ENCODE measurements around the gene ACP3.
A peak's percentile ranks its signal among the peaks of the same experiment; 100 is the strongest.

The ACP3 gene

GRCh38 chr3:132315851-132316250 is 1.4 kb upstream of the ACP3 start:
- no peak for DNase-seq (ENCODE audit: low spot score)

- DNase-seq (ENCODE audit: low spot score) = no peak
These were observed 1.2 kb downstream of the ACP3 start for GRCh38 chr3:132318451-132318850.

GRCh38 chr3:132321304-132321703 is 4.1 kb downstream of the ACP3 start:
- no peak for DNase-seq (ENCODE audit: low spot score)

- DNase-seq (ENCODE audit: low spot score) = no peak
These were observed 7.9 kb downstream of the ACP3 start for GRCh38 chr3:132325103-132325606.

- no peak for DNase-seq (ENCODE audit: low spot score)
These were observed 8.4 kb downstream of the ACP3 start for GRCh38 chr3:132325634-132326033.

GRCh38 chr3:132326251-132326650 is 9.0 kb downstream of the ACP3 start:
- DNase-seq (ENCODE audit: low spot score) = no peak

- no peak for DNase-seq (ENCODE audit: low spot score)
These were observed 14.9 kb downstream of the ACP3 start for GRCh38 chr3:132332082-132332481.

- DNase-seq (ENCODE audit: low spot score) = no peak
These were observed 15.3 kb downstream of the ACP3 start for GRCh38 chr3:132332508-132332907.

- DNase-seq (ENCODE audit: low spot score) = no peak
These were observed 24.5 kb downstream of the ACP3 start for GRCh38 chr3:132341746-132342145.

- DNase-seq (ENCODE audit: low spot score) = no peak
These were observed 25.0 kb downstream of the ACP3 start for GRCh38 chr3:132342183-132342582.

GRCh38 chr3:132342610-132343009 is 25.4 kb downstream of the ACP3 start:
- no peak for DNase-seq (ENCODE audit: low spot score)

GRCh38 chr3:132343018-132343612 is 25.9 kb downstream of the ACP3 start:
- peak; percentile 32 for DNase-seq (ENCODE audit: low spot score)

GRCh38 chr3:132344666-132345280 is 27.6 kb downstream of the ACP3 start:
- DNase-seq (ENCODE audit: low spot score) = no peak

- no peak for DNase-seq (ENCODE audit: low spot score)
These were observed 29.9 kb downstream of the ACP3 start for GRCh38 chr3:132346841-132347736.

GRCh38 chr3:132347811-132348210 is 30.6 kb downstream of the ACP3 start:
- DNase-seq (ENCODE audit: low spot score) = no peak

GRCh38 chr3:132348531-132348930 is 31.3 kb downstream of the ACP3 start:
- no peak for DNase-seq (ENCODE audit: low spot score)

GRCh38 chr3:132350814-132351213 is 33.6 kb downstream of the ACP3 start:
- no peak for DNase-seq (ENCODE audit: low spot score)

GRCh38 chr3:132351222-132351806 is 34.1 kb downstream of the ACP3 start:
- no peak for DNase-seq (ENCODE audit: low spot score)

- DNase-seq (ENCODE audit: low spot score) = peak; percentile 76
These were observed 35.4 kb downstream of the ACP3 start for GRCh38 chr3:132352556-132353143.

GRCh38 chr3:132354916-132355702 is 37.9 kb downstream of the ACP3 start:
- no peak for DNase-seq (ENCODE audit: low spot score)

- DNase-seq (ENCODE audit: low spot score) = no peak
These were observed 39.4 kb downstream of the ACP3 start for GRCh38 chr3:132356568-132356967.
